SK-N-SH (cell line): Measurements from ENCODE around the gene ANKMY2. TPM values are rescaled to one million over a fixed set of nuclear protein-coding genes. Genes with fewer than 3 reads are reported as not detected.

Experiments used
- CTCF ChIA-PET: fragments of 300-600, 350-600 bp; formaldehyde crosslinking; extraction: SDS; loops from one replicate; lab custom pipeline; 2021; lab: Yijun Ruan, JAX
- POLR2A ChIA-PET: fragments of 350-600 bp; sonication (Branson Sonifier 250); formaldehyde crosslinking; extraction: SDS; loops from one replicate; lab custom pipeline; 2020; ENCODE audit warnings: antibody characterized with exemption, inconsistent platforms; lab: Yijun Ruan, JAX
- DNase-seq: peaks from one replicate; pipeline ENCODE4 v3.0.0; 2012
- H2AFZ ChIP-seq: fragments of 200-600 bp; sonication (generic); 2 replicates; pipeline ENCODE4 v1.8.1; 2016; ENCODE audit warnings: antibody characterized with exemption, mild to moderate bottlenecking, low read depth
- H3F3A ChIP-seq: fragments of 200-600 bp; sonication (generic); replicated peaks from 2 replicates; pipeline ENCODE3; 2016; ENCODE audit warnings: antibody characterized with exemption, mild to moderate bottlenecking; ENCODE audit not compliant: insufficient read depth
- H3K27ac ChIP-seq, 2 experiments: fragments of 200-500 bp in 1 of 2; fragments of 200-600 bp in 1 of 2; sonication (Bioruptor generic) in 1 of 2; sonication (generic), shearing (Covaris generic) in 1 of 2; 2 replicates each; pipeline versions ENCODE4 v1.5.1 to v1.6.1; 2014 to 2016; ENCODE audit warnings: low read depth in 2 of 2, inconsistent platforms in 1 of 2, low read length in 1 of 2, mild to moderate bottlenecking in 1 of 2, mixed read lengths in 1 of 2
- H3K27me3 ChIP-seq: fragments of 200-600 bp; sonication (generic), shearing (Covaris generic); 2 replicates; pipeline ENCODE4 v1.6.1; 2016; ENCODE audit warnings: mixed run types; ENCODE audit not compliant: insufficient read depth
- H3K36me3 ChIP-seq, 2 experiments: fragments of 200-500 bp in 1 of 2; fragments of 200-600 bp in 1 of 2; sonication (Bioruptor generic) in 1 of 2; sonication (generic) in 1 of 2; replicated peaks in 1 of 2; 2 replicates each; pipeline versions ENCODE3 to v1.5.1; 2014 to 2016; ENCODE audit warnings: low read length in 1 of 2, mild to moderate bottlenecking in 1 of 2; ENCODE audit not compliant: insufficient read depth in 2 of 2, control insufficient read depth in 1 of 2
- H3K4me1 ChIP-seq, 2 experiments: fragments of 200-500 bp in 1 of 2; fragments of 200-600 bp in 1 of 2; sonication (Bioruptor generic) in 1 of 2; sonication (generic), shearing (Covaris generic) in 1 of 2; 2 replicates each; pipeline versions ENCODE4 v1.5.1 to v1.6.1; 2014 to 2016; ENCODE audit warnings: low read depth in 1 of 2, low read length in 1 of 2, mixed run types in 1 of 2; ENCODE audit not compliant: insufficient read depth in 2 of 2, control insufficient read depth in 1 of 2
- H3K4me2 ChIP-seq: fragments of 200-600 bp; sonication (generic), shearing (Covaris generic); 2 replicates; pipeline ENCODE4 v1.6.1; 2017; ENCODE audit warnings: mixed run types
- H3K4me3 ChIP-seq, 2 experiments: fragments of 200-500 bp in 1 of 2; fragments of 200-600 bp in 1 of 2; sonication (Bioruptor generic) in 1 of 2; sonication (generic), shearing (Covaris generic) in 1 of 2; 2 replicates each; pipeline versions ENCODE4 v1.5.1 to v1.8.1; 2014 to 2016; ENCODE audit warnings: low read depth in 2 of 2, inconsistent platforms in 1 of 2, low read length in 1 of 2, mild to moderate bottlenecking in 1 of 2, mixed read lengths in 1 of 2, moderate library complexity in 1 of 2
- H3K79me2 ChIP-seq: fragments of 200-600 bp; sonication (generic); 2 replicates; pipeline ENCODE4 v1.8.1; 2017; ENCODE audit warnings: mild to moderate bottlenecking; ENCODE audit not compliant: insufficient read depth
- H3K9ac ChIP-seq: fragments of 200-600 bp; sonication (generic); 2 replicates; pipeline ENCODE4 v1.6.1; 2017; ENCODE audit warnings: mixed run types
- H3K9me2 ChIP-seq: fragments of 200-600 bp; sonication (generic); 2 replicates; pipeline ENCODE4 v1.6.1; 2017; ENCODE audit warnings: mixed run types
- H3K9me3 ChIP-seq: fragments of 200-600 bp; sonication (generic); 2 replicates; pipeline ENCODE4 v1.6.1; 2017; ENCODE audit warnings: mixed run types, mild to moderate bottlenecking, moderate library complexity
- H4K20me1 ChIP-seq: fragments of 200-600 bp; sonication (generic); 2 replicates; pipeline ENCODE4 v1.6.1; 2017; ENCODE audit warnings: mild to moderate bottlenecking, mixed run types; ENCODE audit not compliant: insufficient read depth
- EZH2phosphoT487 ChIP-seq: fragments of 200-600 bp; sonication (generic); IDR thresholded peaks from 2 replicates; pipeline ENCODE4 v1.6.1; 2017; ENCODE audit warnings: low read depth, mixed run types, mild to moderate bottlenecking, antibody characterized with exemption, moderate library complexity, borderline replicate concordance
- IRF3 ChIP-seq: fragments of 150-350 bp; IDR thresholded peaks from 2 replicates; pipeline ENCODE4 v1.6.1; 2016; ENCODE audit warnings: mild to moderate bottlenecking, low read depth, low read length
- MAX ChIP-seq: IDR thresholded peaks from 2 replicates; pipeline ENCODE4 v1.4.0; 2012; ENCODE audit warnings: low read depth
- NFIC ChIP-seq: IDR thresholded peaks from 2 replicates; pipeline ENCODE4 v1.4.0; 2012; ENCODE audit warnings: borderline replicate concordance
- NRF1 ChIP-seq: IDR thresholded peaks from 2 replicates; pipeline ENCODE4 v1.6.1; 2012; ENCODE audit warnings: low read depth, mild to moderate bottlenecking, low read length
- PBX3 ChIP-seq: IDR thresholded peaks from 2 replicates; pipeline ENCODE4; 2012
- RAD21 ChIP-seq: IDR thresholded peaks from 2 replicates; pipeline ENCODE4 v1.6.1; 2012; ENCODE audit warnings: mild to moderate bottlenecking, low read length
- REST ChIP-seq: IDR thresholded peaks from 2 replicates; pipeline ENCODE4 v1.6.1; 2012; ENCODE audit warnings: mild to moderate bottlenecking, low read depth, low read length, moderate library complexity
- SIN3A ChIP-seq: IDR thresholded peaks from 2 replicates; pipeline ENCODE4 v1.6.1; 2012; ENCODE audit warnings: low read depth, mild to moderate bottlenecking, low read length, moderate library complexity, borderline replicate concordance
- SMC3 ChIP-seq: IDR thresholded peaks from 2 replicates; pipeline ENCODE4 v1.6.1; 2012; ENCODE audit warnings: low read depth, low read length, improper control_type of control experiment
- TAF1 ChIP-seq: IDR thresholded peaks from 2 replicates; pipeline ENCODE4 v1.6.1; 2012; ENCODE audit warnings: low read depth, mild to moderate bottlenecking, low read length, moderate library complexity, borderline replicate concordance
- USF1 ChIP-seq: IDR thresholded peaks from 2 replicates; pipeline ENCODE4 v1.4.0; 2012; ENCODE audit warnings: low read depth, borderline replicate concordance
- USF2 ChIP-seq: fragments of 150-350 bp; IDR thresholded peaks from 2 replicates; pipeline ENCODE4 v1.6.1; 2017; ENCODE audit warnings: antibody characterized with exemption, low read length, low read depth, borderline replicate concordance
- ZBTB33 ChIP-seq: IDR thresholded peaks from 2 replicates; pipeline ENCODE4 v1.4.0; 2012; ENCODE audit warnings: low read depth, borderline replicate concordance
- WGBS: methylation state at CpG from one replicate; pipeline ENCODE4 v1.1.6; 2017; ENCODE audit warnings: low lambda C conversion rate; 5-methylcytosine and 5-hydroxymethylcytosine counted together
- polyA plus RNA-seq, 3 experiments: library from polyadenylated mRNA; depleted of rRNA; stranded (reverse); fragments of >200 nt; gene quantifications; 2 replicates each; pipeline ENCODE4 v1.2.3, GENCODE V29; 2012

ANKMY2 gene
- polyA plus RNA-seq, 1 of the 3 experiments (the other 2 are of a cell fraction) = 15.8 TPM

GRCh38 chr7:16564023-16564380 is 81.6 kb downstream of the ANKMY2 start:
- 45% methylated on average over 4 of the region's 4 CpGs for WGBS
- CTCF ChIA-PET = interaction anchor here (0.7 to 5.8 kb wide), 42 partner anchors 10 to 1548 kb away, joined by 3 to 93 read pairs (median 5); no protein-coding TSS in a partner anchor
- H2AFZ ChIP-seq = no peak overlapping the region

More at GRCh38 chr7:16564023-16564380, 81.6 kb downstream of the ANKMY2 start:
- Histone ChIP-seq H3K36me3 (no peaks in the 10 kb centered on the region), H3K27ac (no peak overlapping the region; a peak in 1 of 4 replicates), H3K9me3 (no peaks in the 10 kb centered on the region), H3K4me3 (no peak overlapping the region), H4K20me1 (no peaks in the 10 kb centered on the region), H3K79me2 (no peaks in the 10 kb centered on the region), H3K9me2 (no peaks in the 10 kb centered on the region), H3F3A (no peaks in the 10 kb centered on the region), H3K27me3 (peaks cover 11% of the 10 kb centered on the region; the same call in 1 of the 2 replicates), H3K9ac (no peak overlapping the region), H3K4me1 (peaks cover 4 to 16% of the 10 kb centered on the region in 2 experiments; a peak in 2 of 4 replicates), H3K4me2 (0 out of 2 replicates have a peak overlapping the region, but pooled peaks have one; percentile 54)
- TF ChIP-seq USF2 (no peak), REST (no peak), NRF1 (no peak), TAF1 (no peak), EZH2phosphoT487 (no peak), NFIC (no peak), ZBTB33 (no peak), RAD21 (no peak), SIN3A (no peak), SMC3 (no peak), USF1 (no peak), PBX3 (no peak), MAX (no peak), IRF3 (no peak)
- POLR2A ChIA-PET = no interaction called here
- no peak for DNase-seq
